ENCODE measurements around the gene CPM.

Gene CPM

DNA sequence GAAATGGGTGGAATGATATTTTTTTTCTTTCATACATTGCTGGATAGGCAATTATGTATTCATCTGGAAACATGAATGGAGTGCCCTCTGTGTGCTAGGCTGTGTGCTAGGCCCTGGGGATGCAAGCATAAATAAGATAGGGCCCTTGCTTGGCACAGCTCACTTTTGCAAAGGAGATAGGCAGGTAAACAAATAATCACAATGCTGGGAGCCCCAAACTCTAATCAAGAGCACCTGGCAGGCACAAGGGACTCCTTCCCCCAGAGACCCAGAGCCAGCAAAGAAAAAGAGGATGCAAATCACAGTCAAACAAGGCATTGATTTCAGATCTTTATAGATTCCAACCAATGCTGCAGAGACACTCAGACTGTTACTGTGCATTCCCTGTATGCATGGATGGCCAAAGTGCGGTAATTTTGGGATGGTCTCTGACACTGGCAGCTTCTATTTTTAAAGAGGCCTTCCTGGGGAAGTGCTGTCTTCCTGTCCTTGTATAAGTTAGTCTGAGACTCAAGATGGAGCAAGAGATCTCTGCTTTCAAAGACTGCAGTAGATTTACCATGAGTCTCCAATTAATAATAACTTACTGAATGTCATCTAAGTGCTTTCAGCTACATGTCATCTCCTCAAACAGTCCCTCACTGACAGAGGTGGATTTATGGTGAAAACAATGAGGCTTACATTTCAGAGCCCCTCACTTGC, 45.1 kb upstream of the CPM start:
- Histone ChIP-seq H3K27ac (no peak overlapping the region), H3K36me3 (no peaks in the 10 kb centered on the region), H3K4me3 (ENCODE audit: low read depth, low read length) (no peak overlapping the region), H3K9me3 (ENCODE audit: severe bottlenecking) (peaks cover 4% of the 10 kb centered on the region), H3K27me3 (ENCODE audit: insufficient read depth, low read depth, severe bottlenecking) (no peaks in the 10 kb centered on the region)
- TF ChIP-seq, protein P1, sequence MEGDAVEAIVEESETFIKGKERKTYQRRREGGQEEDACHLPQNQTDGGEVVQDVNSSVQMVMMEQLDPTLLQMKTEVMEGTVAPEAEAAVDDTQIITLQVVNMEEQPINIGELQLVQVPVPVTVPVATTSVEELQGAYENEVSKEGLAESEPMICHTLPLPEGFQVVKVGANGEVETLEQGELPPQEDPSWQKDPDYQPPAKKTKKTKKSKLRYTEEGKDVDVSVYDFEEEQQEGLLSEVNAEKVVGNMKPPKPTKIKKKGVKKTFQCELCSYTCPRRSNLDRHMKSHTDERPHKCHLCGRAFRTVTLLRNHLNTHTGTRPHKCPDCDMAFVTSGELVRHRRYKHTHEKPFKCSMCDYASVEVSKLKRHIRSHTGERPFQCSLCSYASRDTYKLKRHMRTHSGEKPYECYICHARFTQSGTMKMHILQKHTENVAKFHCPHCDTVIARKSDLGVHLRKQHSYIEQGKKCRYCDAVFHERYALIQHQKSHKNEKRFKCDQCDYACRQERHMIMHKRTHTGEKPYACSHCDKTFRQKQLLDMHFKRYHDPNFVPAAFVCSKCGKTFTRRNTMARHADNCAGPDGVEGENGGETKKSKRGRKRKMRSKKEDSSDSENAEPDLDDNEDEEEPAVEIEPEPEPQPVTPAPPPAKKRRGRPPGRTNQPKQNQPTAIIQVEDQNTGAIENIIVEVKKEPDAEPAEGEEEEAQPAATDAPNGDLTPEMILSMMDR (IDR thresholded peaks at IDR 0.05; ENCODE audit: low read depth, low read length), result no peak
- DNase-seq, result no peak

DNA sequence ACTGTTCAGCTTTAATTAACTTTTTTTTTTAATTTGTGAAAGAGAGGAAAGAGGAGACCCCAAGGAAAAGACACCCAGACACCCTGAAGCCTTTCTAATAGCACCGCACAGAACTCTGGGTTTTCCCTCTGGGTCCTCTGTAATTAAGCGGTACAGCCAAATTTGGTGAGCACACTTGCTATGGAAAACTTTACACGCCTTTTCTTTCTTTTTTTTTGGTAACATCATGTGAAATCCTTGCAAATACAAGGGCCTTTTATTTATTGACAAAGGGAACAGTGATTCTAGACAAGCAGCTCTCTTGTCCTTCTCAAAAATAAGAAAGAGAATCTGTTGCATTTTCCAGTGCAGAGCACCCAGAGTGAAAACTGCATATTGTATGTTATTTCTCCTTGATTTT, 44.4 kb upstream of the CPM start:
- DNase-seq, result no peak
- no peaks in the 10 kb centered on the region for H3K27me3 ChIP-seq (ENCODE audit: insufficient read depth, low read depth, severe bottlenecking)
- TF ChIP-seq, protein P1 (IDR thresholded peaks at IDR 0.05; ENCODE audit: low read depth, low read length), result no peak
- H3K36me3 ChIP-seq, result no peaks in the 10 kb centered on the region
- no peak overlapping the region for H3K27ac ChIP-seq
- no peaks in the 10 kb centered on the region for H3K9me3 ChIP-seq (ENCODE audit: severe bottlenecking)
- no peak overlapping the region for H3K4me3 ChIP-seq (ENCODE audit: low read depth, low read length)

DNA sequence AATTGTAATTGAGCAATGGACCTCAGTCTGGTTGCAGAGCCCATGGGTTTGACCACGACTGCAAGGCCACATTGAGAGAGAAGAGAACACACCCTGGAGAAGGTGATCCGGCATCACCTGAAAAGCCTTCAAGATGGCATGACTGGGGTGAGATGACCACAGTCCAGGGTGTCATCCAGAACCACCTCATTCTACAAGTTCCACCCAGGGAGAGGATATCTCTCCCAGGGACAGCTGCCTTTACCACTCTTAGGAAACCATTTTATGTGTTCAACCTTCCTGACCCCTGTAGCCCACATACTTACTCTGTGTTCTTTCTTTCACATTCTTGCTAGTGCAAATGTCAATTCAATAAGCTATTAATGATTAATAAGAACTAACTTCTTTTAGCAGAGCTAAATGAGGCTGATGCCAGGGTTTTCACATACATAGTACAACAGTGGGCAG, 43.4 kb upstream of the CPM start:
- Histone ChIP-seq H3K27me3 (ENCODE audit: insufficient read depth, low read depth, severe bottlenecking) (no peaks in the 10 kb centered on the region), H3K36me3 (no peaks in the 10 kb centered on the region), H3K4me3 (ENCODE audit: low read depth, low read length) (no peak overlapping the region), H3K27ac (no peak overlapping the region), H3K9me3 (ENCODE audit: severe bottlenecking) (no peaks in the 10 kb centered on the region)
- DNase-seq, result no peak
- TF ChIP-seq, protein P1 (IDR thresholded peaks at IDR 0.05; ENCODE audit: low read depth, low read length), result no peak

DNA sequence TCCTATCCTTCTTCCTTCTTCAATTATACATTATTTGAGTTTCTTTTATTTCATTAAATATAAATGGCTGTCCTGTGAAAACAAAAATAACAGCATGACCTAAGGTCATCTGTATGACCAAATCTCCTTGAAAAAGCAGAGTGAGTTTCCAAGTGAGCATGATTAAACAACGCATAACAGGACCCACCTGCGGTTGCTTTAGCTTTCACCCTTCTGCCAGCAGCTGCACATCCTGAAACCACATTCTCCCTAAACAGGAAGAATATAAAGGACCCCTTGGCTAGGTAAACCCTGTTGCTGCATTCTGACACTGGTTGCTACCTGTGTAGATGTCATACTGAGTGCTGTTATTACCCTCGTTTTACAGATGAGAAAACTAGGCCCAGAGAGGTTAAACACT, 42.8 kb upstream of the CPM start:
- DNase-seq, result no peak
- H3K9me3 ChIP-seq (ENCODE audit: severe bottlenecking), result no peaks in the 10 kb centered on the region
- H3K27ac ChIP-seq, result no peak overlapping the region
- TF ChIP-seq, protein P1 (IDR thresholded peaks at IDR 0.05; ENCODE audit: low read depth, low read length), result no peak
- H3K4me3 ChIP-seq (ENCODE audit: low read depth, low read length), result no peak overlapping the region
- no peaks in the 10 kb centered on the region for H3K27me3 ChIP-seq (ENCODE audit: insufficient read depth, low read depth, severe bottlenecking)
- no peaks in the 10 kb centered on the region for H3K36me3 ChIP-seq

DNA sequence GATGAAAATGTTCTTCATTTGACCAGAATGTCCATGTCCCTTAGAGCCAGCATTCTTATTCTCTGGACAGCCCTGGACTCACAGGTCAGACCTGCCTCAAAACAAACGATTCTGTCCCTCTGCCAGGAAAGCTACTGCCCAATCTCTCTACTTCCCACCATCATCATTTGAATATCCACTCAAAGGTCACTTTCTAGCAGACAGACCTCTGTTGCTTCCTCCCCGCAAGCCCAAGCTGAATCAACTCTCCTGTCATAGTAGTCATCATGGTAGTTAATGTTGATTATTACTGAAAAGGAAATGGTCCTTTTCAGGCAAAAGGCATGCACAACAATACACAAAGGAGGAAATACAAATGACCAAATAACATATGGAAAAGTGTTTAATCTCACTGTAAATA, 39.6 kb upstream of the CPM start:
- TF ChIP-seq, protein P1 (IDR thresholded peaks at IDR 0.05; ENCODE audit: low read depth, low read length), result no peak
- DNase-seq, result no peak
- Histone ChIP-seq H3K27ac (no peak overlapping the region), H3K9me3 (ENCODE audit: severe bottlenecking) (no peaks in the 10 kb centered on the region), H3K27me3 (ENCODE audit: insufficient read depth, low read depth, severe bottlenecking) (no peaks in the 10 kb centered on the region), H3K36me3 (no peaks in the 10 kb centered on the region), H3K4me3 (ENCODE audit: low read depth, low read length) (no peak overlapping the region)

DNA sequence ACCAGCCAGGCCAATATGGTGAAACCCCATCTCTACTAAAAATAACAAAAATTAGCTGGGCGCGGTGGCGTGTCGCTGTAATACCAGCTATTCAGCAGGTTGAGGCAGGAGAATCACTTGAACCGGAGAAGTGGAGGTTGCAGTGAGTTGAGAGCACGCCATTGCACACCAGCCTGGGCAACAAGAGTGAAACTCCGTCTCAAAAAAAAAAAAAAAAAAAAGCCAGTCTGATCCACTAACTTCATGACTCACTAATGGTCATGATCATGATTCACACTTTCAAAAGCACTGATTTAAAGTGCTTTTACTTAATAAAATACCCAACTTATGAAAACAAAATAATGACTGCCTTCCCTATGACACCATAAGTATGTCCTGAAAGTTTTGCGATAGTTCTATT, 38.4 kb upstream of the CPM start:
- Histone ChIP-seq H3K27me3 (ENCODE audit: insufficient read depth, low read depth, severe bottlenecking) (no peaks in the 10 kb centered on the region), H3K4me3 (ENCODE audit: low read depth, low read length) (no peak overlapping the region), H3K36me3 (no peaks in the 10 kb centered on the region), H3K27ac (no peak overlapping the region), H3K9me3 (ENCODE audit: severe bottlenecking) (no peaks in the 10 kb centered on the region)
- no peak for DNase-seq
- TF ChIP-seq, protein P1 (IDR thresholded peaks at IDR 0.05; ENCODE audit: low read depth, low read length), result no peak
